GM19193 (cell line): Measurements from ENCODE around the gene ARMH4.

Source experiments
- POLR2A ChIP-seq: IDR thresholded peaks from 4 replicates; pipeline ENCODE4 v1.6.1; 2011; ENCODE audit not compliant: insufficient read depth, insufficient read length; ENCODE audit errors: extremely low read depth

ARMH4 gene

GRCh38 chr14:58121530-58122186 is 30.4 kb downstream of the ARMH4 start:
- TF ChIP-seq POLR2A = no peak

GRCh38 chr14:58119381-58119780 is 32.6 kb downstream of the ARMH4 start:
- no peak for TF ChIP-seq POLR2A

DNA sequence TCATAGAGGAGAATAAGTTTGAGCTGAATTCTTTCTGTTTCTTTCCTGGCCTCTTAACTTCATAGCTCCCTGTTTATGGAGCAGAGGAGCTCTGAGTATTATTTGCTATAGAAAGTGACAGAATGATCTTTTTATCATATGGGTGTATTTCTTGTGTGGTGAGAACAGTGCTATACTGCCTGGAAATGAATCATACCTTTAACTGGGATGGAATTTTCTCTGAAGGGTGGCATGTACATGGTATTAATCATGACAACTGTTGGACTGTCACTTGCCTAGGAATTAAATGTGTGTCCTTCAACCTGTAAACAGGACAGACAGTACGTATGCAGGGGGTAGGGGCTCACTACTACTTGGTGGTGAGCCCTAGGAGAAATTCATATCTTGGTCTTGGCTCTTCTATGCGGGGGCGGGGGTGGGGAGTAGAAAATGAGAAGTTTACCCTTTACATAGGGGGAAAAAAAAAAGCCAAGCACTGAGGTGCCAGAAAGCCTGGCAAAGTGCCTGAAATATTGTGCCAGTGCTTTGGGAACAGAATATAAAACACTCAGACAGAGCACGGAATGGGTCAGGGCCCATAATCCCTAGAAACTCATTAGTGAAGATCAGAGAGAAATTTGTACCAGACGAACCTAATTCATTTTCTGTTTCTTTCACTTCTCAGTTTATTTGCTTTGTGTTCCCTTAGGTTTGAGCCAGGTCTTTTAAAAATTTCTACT is 33.8 kb downstream of the ARMH4 start:
- no peak for TF ChIP-seq POLR2A

DNA sequence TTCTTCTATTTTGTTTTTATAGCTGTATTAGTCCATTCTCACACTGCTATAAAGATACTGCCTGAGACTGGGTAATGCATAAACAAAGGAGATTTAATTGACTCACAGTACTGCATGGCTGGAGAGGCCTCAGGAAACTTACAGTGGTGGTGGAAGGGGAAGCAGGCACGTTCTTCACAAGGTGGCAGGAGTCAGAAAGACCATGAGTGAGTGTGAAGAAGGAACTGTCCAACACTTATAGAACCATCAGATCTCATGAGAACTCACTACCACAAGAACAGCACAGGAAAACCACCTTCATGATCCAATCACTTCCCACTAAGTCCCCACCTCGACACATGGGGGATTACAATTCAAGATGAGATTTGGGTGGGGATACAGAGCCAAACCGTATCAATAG is 42.3 kb downstream of the ARMH4 start:
- no peak for TF ChIP-seq POLR2A

- no peak for TF ChIP-seq POLR2A
These were observed 43.3 kb downstream of the ARMH4 start for GRCh38 chr14:58108717-58109116.

DNA sequence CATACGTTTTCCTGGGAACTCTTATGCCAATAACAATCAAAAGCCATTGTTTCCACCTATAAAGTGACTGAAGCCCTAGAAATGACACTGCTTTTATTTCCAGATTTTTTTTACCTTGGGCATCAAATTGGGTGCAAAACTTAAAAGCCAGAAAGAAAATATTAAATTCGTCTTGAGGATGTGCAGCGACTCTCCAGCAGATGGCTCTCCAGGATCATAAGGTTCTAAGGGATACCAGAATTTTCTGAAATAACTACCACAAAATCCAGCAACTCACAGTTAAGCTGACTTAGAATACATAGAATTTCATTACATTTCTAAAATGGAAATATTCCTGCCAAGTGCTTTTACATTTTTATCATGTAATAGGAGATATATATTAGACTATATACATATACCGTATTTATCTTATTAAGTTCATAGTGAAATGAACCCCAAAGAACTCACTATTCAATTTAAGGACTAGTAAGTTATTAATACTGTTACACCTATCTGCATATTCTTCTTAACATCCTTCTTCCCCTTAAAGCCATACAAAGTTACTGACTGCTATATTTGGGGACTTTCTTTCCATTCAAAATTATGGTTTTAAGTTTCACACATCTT is 44.0 kb downstream of the ARMH4 start:
- no peak for TF ChIP-seq POLR2A

GRCh38 chr14:58107041-58107440 is 45.0 kb downstream of the ARMH4 start:
- TF ChIP-seq POLR2A = no peak

- no peak for TF ChIP-seq POLR2A
These were observed 45.6 kb downstream of the ARMH4 start for GRCh38 chr14:58106446-58106845.

- no peak for TF ChIP-seq POLR2A
These were observed 47.2 kb downstream of the ARMH4 start for GRCh38 chr14:58104808-58105207.

- no peak for TF ChIP-seq POLR2A
These were observed 51.2 kb downstream of the ARMH4 start for GRCh38 chr14:58100735-58101368.

DNA sequence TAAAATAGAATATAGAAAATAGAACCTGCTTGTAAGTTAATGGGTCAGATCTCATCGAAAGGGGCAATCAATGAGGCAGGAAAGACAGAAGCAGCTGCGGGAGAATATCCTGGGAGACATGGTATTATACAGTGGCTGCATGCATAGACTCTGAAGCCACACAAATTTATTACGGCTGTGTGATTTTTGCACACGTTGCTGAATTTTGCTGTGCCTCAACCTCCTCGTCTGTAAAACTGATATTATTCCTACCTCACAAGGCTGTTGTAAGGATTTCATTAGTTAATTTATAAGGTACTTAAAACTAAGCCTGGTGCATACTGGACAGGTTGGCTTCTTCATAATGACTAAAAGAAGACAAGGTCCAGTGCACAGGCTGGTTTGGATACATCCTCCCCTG is 52.3 kb downstream of the ARMH4 start:
- TF ChIP-seq POLR2A = no peak

DNA sequence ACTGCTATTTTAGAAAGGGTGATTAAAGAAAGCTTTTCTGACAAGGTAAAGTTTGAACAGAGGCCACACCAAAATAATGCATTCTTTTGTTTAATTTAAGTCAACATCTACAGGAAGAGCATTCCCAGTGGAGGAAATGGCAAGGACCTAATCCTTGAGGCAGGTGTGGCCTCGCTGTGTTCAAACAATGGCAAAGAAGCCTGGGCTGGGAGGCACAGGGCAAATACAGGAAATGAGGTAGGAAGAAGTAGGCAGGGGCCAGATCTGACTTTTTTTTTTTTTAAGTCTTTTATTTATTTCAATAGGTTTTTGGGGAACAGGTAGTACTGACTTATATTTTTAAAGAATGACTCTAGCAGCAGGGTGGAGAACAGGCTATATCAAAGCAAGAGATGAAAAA is 53.5 kb downstream of the ARMH4 start:
- TF ChIP-seq POLR2A = no peak

GRCh38 chr14:58096731-58097130 is 55.3 kb downstream of the ARMH4 start:
- no peak for TF ChIP-seq POLR2A

DNA sequence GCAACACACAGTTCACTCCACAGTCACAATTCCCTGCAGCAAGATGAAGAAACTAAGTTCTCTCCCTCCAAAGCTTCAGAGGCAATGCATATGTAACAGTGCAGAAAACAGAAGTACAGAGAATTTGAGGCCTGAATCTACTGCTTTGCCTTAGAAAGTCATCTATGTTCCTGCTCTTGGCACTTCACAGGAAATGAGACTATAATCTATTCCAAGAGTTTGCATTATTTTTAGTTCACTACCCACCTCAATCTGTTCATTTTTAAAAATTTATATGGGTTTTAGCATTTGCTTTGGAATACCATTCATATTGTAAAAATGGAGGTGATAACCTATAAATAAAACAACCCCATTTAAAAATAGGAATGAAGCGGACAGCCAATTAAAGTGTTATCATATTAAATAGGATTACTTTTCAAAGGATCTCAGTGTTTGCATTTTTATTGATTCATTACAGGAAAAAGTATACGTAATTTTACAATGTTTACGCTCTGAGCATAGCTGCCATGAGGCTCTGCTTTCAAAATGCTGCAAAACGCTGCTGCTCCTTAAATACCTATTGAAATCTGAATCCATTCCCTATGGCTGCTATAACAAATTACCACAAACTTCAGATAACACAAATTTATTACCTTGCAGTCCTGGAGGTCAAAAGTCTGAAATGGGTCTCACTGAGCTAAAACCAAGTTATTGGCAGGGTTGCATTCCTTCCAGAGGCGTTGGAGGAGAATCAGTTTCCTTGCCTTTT is 60.0 kb downstream of the ARMH4 start:
- TF ChIP-seq POLR2A = no peak

GRCh38 chr14:58089612-58090011 is 62.4 kb downstream of the ARMH4 start:
- TF ChIP-seq POLR2A = no peak

GRCh38 chr14:58088961-58089360 is 63.1 kb downstream of the ARMH4 start:
- no peak for TF ChIP-seq POLR2A

DNA sequence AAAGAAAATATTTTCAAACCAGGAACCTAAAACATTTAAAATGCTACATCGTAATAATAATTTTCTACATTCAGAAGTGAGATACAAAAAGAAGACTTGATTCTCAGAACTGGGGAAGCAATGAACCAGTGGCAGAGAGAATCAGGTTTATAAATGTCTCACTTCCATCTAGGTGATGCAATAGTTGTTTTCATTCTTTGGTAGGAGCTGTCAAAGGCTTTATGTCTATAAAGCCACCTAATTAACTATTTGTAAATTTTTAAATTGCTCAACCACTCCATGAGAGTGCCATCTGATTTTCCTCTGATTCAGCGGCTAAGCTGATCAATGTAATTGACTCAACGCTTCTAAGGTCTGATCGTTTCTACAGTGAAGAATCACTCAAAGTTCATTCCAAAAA is 66.1 kb downstream of the ARMH4 start:
- TF ChIP-seq POLR2A = no peak
